ENCODE data around the gene PAM16.

The PAM16 gene

DNA sequence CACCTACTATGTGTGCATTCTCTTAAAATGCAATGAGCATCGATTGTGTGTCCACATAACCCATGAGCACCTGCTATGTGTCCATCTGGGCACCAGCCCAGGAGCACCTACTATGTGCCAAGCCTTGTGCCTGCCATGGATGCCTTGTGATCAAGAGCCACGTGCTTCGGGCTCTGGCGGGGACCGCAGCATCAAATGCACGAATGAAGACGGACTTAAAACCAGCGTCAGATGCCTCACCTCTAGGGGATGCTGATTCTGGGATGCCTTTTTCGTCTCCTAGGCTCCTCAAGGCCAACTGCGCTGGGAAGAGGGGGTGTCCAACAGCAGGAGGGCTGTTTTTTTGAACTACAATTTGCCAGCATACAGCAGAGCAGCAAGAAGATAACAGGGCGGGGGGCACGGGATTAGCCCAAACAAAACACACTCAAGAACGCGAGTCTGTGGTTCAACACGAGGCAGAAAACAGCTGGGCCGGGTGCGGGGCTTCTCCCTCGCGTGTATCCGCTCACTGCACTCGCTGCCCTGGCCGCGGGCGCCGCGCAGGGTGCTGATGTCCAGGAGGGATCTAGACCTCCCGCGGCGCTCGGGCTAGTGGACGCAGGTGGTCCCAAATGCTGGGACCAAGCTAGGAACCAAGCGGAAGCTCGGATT is 36.5 kb downstream of the PAM16 start (continued):
- TF ChIP-seq, protein P1, sequence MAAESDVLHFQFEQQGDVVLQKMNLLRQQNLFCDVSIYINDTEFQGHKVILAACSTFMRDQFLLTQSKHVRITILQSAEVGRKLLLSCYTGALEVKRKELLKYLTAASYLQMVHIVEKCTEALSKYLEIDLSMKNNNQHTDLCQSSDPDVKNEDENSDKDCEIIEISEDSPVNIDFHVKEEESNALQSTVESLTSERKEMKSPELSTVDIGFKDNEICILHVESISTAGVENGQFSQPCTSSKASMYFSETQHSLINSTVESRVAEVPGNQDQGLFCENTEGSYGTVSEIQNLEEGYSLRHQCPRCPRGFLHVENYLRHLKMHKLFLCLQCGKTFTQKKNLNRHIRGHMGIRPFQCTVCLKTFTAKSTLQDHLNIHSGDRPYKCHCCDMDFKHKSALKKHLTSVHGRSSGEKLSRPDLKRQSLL (tag by site-specific recombination; IDR thresholded peaks at IDR 0.05): no peak
- TF ChIP-seq MZF1 (tag by site-specific recombination; IDR thresholded peaks at IDR 0.05; ENCODE audit: borderline replicate concordance) (no peak), ZNF274 (IDR thresholded peaks at IDR 0.05; ENCODE audit: low read length) (no peak), ZNF274 (tag by site-specific recombination; IDR thresholded peaks at IDR 0.05; ENCODE audit: borderline replicate concordance) (no peak), CTCF (tag by site-specific recombination; IDR thresholded peaks at IDR 0.05) (peak; percentile 23; the same call in 1 of the 2 replicates), ZEB2 (tag by site-specific recombination; IDR thresholded peaks at IDR 0.05) (peak; percentile 69; the same call in 1 of the 2 replicates), ZNF626 (tag by site-specific recombination; IDR thresholded peaks at IDR 0.05) (no peak), ZNF623 (tag by site-specific recombination; IDR thresholded peaks at IDR 0.05) (no peak), RBAK (tag by site-specific recombination; IDR thresholded peaks at IDR 0.05) (no peak), ZNF2 (tag by site-specific recombination; IDR thresholded peaks at IDR 0.05) (no peak), ZBTB48 (tag by site-specific recombination; IDR thresholded peaks at IDR 0.05) (peak; percentile 54; the same call in 1 of the 2 replicates), ZNF629 (tag by site-specific recombination; IDR thresholded peaks at IDR 0.05) (no peak; the same call in 1 of the 2 replicates), ZNF404 (tag by site-specific recombination; IDR thresholded peaks at IDR 0.05) (no peak), BCL11B (tag by site-specific recombination; IDR thresholded peaks at IDR 0.05; ENCODE audit: low read depth) (no peak), ZNF791 (tag by site-specific recombination; IDR thresholded peaks at IDR 0.05) (no peak), ZNF830 (tag by site-specific recombination; IDR thresholded peaks at IDR 0.05; ENCODE audit: low read depth) (no peak), ZNF692 (tag by site-specific recombination; IDR thresholded peaks at IDR 0.05) (peak; percentile 93), ZNF354C (tag by site-specific recombination; IDR thresholded peaks at IDR 0.05; ENCODE audit: borderline replicate concordance, low read depth) (no peak), GLI2 (tag by site-specific recombination; IDR thresholded peaks at IDR 0.05; ENCODE audit: borderline replicate concordance, low read depth) (no peak), ZNF416 (tag by site-specific recombination; IDR thresholded peaks at IDR 0.05) (no peak), ZNF596 (tag by site-specific recombination; IDR thresholded peaks at IDR 0.05) (no peak), ZNF561 (tag by site-specific recombination; IDR thresholded peaks at IDR 0.05; ENCODE audit: borderline replicate concordance) (no peak)
- TF ChIP-seq, protein P2, sequence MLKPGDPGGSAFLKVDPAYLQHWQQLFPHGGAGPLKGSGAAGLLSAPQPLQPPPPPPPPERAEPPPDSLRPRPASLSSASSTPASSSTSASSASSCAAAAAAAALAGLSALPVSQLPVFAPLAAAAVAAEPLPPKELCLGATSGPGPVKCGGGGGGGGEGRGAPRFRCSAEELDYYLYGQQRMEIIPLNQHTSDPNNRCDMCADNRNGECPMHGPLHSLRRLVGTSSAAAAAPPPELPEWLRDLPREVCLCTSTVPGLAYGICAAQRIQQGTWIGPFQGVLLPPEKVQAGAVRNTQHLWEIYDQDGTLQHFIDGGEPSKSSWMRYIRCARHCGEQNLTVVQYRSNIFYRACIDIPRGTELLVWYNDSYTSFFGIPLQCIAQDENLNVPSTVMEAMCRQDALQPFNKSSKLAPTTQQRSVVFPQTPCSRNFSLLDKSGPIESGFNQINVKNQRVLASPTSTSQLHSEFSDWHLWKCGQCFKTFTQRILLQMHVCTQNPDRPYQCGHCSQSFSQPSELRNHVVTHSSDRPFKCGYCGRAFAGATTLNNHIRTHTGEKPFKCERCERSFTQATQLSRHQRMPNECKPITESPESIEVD (tag by site-specific recombination; IDR thresholded peaks at IDR 0.05): no peak
- TF ChIP-seq, protein P3, sequence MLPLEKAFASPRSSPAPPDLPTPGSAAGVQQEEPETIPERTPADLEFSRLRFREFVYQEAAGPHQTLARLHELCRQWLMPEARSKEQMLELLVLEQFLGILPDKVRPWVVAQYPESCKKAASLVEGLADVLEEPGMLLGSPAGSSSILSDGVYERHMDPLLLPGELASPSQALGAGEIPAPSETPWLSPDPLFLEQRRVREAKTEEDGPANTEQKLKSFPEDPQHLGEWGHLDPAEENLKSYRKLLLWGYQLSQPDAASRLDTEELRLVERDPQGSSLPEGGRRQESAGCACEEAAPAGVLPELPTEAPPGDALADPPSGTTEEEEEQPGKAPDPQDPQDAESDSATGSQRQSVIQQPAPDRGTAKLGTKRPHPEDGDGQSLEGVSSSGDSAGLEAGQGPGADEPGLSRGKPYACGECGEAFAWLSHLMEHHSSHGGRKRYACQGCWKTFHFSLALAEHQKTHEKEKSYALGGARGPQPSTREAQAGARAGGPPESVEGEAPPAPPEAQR (tag by site-specific recombination; IDR thresholded peaks at IDR 0.05): no peak
- TF ChIP-seq, protein P4, sequence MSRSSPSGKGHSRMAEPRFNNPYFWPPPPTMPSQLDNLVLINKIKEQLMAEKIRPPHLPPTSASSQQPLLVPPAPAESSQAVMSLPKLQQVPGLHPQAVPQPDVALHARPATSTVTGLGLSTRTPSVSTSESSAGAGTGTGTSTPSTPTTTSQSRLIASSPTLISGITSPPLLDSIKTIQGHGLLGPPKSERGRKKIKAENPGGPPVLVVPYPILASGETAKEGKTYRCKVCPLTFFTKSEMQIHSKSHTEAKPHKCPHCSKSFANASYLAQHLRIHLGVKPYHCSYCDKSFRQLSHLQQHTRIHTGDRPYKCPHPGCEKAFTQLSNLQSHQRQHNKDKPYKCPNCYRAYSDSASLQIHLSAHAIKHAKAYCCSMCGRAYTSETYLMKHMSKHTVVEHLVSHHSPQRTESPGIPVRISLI (tag by site-specific recombination; IDR thresholded peaks at IDR 0.05): no peak
- TF ChIP-seq, protein P5, sequence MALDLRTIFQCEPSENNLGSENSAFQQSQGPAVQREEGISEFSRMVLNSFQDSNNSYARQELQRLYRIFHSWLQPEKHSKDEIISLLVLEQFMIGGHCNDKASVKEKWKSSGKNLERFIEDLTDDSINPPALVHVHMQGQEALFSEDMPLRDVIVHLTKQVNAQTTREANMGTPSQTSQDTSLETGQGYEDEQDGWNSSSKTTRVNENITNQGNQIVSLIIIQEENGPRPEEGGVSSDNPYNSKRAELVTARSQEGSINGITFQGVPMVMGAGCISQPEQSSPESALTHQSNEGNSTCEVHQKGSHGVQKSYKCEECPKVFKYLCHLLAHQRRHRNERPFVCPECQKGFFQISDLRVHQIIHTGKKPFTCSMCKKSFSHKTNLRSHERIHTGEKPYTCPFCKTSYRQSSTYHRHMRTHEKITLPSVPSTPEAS (tag by site-specific recombination; IDR thresholded peaks at IDR 0.05): no peak
- TF ChIP-seq, protein P6, sequence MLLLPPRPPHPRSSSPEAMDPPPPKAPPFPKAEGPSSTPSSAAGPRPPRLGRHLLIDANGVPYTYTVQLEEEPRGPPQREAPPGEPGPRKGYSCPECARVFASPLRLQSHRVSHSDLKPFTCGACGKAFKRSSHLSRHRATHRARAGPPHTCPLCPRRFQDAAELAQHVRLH (tag by site-specific recombination; IDR thresholded peaks at IDR 0.05): no peak
- TF ChIP-seq, protein P7, sequence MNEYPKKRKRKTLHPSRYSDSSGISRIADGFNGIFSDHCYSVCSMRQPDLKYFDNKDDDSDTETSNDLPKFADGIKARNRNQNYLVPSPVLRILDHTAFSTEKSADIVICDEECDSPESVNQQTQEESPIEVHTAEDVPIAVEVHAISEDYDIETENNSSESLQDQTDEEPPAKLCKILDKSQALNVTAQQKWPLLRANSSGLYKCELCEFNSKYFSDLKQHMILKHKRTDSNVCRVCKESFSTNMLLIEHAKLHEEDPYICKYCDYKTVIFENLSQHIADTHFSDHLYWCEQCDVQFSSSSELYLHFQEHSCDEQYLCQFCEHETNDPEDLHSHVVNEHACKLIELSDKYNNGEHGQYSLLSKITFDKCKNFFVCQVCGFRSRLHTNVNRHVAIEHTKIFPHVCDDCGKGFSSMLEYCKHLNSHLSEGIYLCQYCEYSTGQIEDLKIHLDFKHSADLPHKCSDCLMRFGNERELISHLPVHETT (tag by site-specific recombination; IDR thresholded peaks at IDR 0.05): no peak
